PC-9 (cell line): ENCODE measurements around the gene TNXB.
"Not testable (repeated sequence)": the region's sequence is repeated elsewhere in the genome, so short reads cannot be mapped to it uniquely, and the experiment has no call there.

Experiments
- EZH2 ChIP-seq: fragments of 200-600 bp; sonication (generic); IDR thresholded peaks from 2 replicates; pipeline ENCODE4 v1.8.0; 2017; ENCODE audit warnings: antibody characterized with exemption, low read depth
- TF ChIP-seq, protein P1 (sequence below): fragments of 200-600 bp; sonication (generic); conservative IDR thresholded peaks from 2 replicates; pipeline ENCODE4 v1.6.1; 2017; ENCODE audit warnings: mixed run types, antibody characterized with exemption, mild to moderate bottlenecking, moderate library complexity

DNA sequence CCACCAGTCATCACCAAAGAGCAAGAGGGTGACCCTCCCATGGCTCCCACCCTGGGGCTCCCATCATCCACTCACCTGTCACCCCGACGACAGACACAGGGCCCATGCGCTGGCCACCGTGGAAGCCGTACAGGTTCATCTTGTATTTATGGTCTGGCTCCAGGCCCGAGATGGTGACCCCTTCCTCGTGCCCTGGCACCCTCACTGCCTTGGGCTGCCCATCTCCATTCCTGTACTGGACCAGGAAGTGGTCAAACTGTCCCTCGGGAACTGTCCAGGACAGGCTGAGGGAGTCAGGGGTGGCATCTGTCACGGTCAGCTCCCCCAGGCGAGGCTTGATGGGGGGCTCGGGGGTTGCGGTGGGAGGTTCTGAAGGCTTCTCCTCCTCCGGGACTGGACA lies 40.8 kb downstream of the TNXB start:
- TF ChIP-seq, protein P1, sequence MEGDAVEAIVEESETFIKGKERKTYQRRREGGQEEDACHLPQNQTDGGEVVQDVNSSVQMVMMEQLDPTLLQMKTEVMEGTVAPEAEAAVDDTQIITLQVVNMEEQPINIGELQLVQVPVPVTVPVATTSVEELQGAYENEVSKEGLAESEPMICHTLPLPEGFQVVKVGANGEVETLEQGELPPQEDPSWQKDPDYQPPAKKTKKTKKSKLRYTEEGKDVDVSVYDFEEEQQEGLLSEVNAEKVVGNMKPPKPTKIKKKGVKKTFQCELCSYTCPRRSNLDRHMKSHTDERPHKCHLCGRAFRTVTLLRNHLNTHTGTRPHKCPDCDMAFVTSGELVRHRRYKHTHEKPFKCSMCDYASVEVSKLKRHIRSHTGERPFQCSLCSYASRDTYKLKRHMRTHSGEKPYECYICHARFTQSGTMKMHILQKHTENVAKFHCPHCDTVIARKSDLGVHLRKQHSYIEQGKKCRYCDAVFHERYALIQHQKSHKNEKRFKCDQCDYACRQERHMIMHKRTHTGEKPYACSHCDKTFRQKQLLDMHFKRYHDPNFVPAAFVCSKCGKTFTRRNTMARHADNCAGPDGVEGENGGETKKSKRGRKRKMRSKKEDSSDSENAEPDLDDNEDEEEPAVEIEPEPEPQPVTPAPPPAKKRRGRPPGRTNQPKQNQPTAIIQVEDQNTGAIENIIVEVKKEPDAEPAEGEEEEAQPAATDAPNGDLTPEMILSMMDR = not testable (repeated sequence)
- not testable (repeated sequence) for TF ChIP-seq EZH2
